GM19452 (cell line): ENCODE data around the gene ITSN1.

Experiments
- ATAC-seq: cut with Tn5 transposase; IDR thresholded peaks from one replicate; pipeline ENCODE4 v1.9.1; 2021; ENCODE audit not compliant: unreplicated experiment

ITSN1 gene

GRCh38 chr21:33801424-33802405 lies 159.4 kb downstream of the ITSN1 start:
- no peak for ATAC-seq

GRCh38 chr21:33802481-33802880 lies 160.2 kb downstream of the ITSN1 start:
- no peak for ATAC-seq

- ATAC-seq: no peak
Observed at GRCh38 chr21:33808715-33809367, 166.5 kb downstream of the ITSN1 start.

GRCh38 chr21:33810766-33811165 lies 168.5 kb downstream of the ITSN1 start:
- ATAC-seq: no peak

GRCh38 chr21:33811167-33812010 lies 169.1 kb downstream of the ITSN1 start:
- no peak for ATAC-seq

GRCh38 chr21:33813832-33814365 lies 171.6 kb downstream of the ITSN1 start:
- ATAC-seq: no peak

GRCh38 chr21:33815143-33815707 lies 172.9 kb downstream of the ITSN1 start:
- ATAC-seq: no peak

- no peak for ATAC-seq
Observed at GRCh38 chr21:33816174-33816573, 173.9 kb downstream of the ITSN1 start.

- no peak for ATAC-seq
Observed at GRCh38 chr21:33817138-33817537, 174.8 kb downstream of the ITSN1 start.

- no peak for ATAC-seq
Observed at GRCh38 chr21:33817663-33818451, 175.6 kb downstream of the ITSN1 start.

- no peak for ATAC-seq
Observed at GRCh38 chr21:33820230-33820770, 178.0 kb downstream of the ITSN1 start.

GRCh38 chr21:33820798-33821197 lies 178.5 kb downstream of the ITSN1 start:
- ATAC-seq: no peak

- no peak for ATAC-seq
Observed at GRCh38 chr21:33821503-33822322, 179.4 kb downstream of the ITSN1 start.

- ATAC-seq: no peak
Observed at GRCh38 chr21:33824156-33824941, 182.0 kb downstream of the ITSN1 start.

- no peak for ATAC-seq
Observed at GRCh38 chr21:33825419-33825818, 183.1 kb downstream of the ITSN1 start.

GRCh38 chr21:33825915-33826314 lies 183.6 kb downstream of the ITSN1 start:
- ATAC-seq: no peak

GRCh38 chr21:33828083-33828482 lies 185.8 kb downstream of the ITSN1 start:
- no peak for ATAC-seq

- no peak for ATAC-seq
Observed at GRCh38 chr21:33828577-33828976, 186.3 kb downstream of the ITSN1 start.
